Cardiac muscle cell (in vitro differentiated cells and primary cell): ENCODE results near the gene ARMH2. TPM values are rescaled to one million over a fixed set of nuclear protein-coding genes. Genes with fewer than 3 reads are reported as not detected.

Experiments used
- DNase-seq, 2 donors: peaks; one replicate each; pipeline versions ENCODE4 v3.0.0 to v3.0.0-alpha.2; 2010 to 2017; ENCODE audit warnings: low read depth in 1 of 2, low spot score in 1 of 2
- H3K27ac ChIP-seq: fragments of 200-600 bp; sonication (generic); 2 replicates; pipeline ENCODE4 v1.5.1; 2016
- H3K27me3 ChIP-seq: fragments of 200-600 bp; sonication (generic); 2 replicates; pipeline ENCODE4 v1.6.0; 2016; ENCODE audit warnings: control low read depth
- H3K36me3 ChIP-seq: fragments of 200-600 bp; sonication (generic); 2 replicates; pipeline ENCODE4 v1.5.1; 2016; ENCODE audit warnings: control low read depth
- H3K4me1 ChIP-seq: fragments of 200-600 bp; sonication (generic); 2 replicates; pipeline ENCODE4 v1.8.1; 2017; ENCODE audit warnings: low read depth, mild to moderate bottlenecking, mixed run types
- H3K4me3 ChIP-seq: fragments of 200-600 bp; sonication (generic); 2 replicates; pipeline ENCODE4 v1.5.1; 2016; ENCODE audit warnings: mild to moderate bottlenecking
- H3K9me3 ChIP-seq: fragments of 200-600 bp; sonication (generic); 2 replicates; pipeline ENCODE4 v1.5.1; 2017; ENCODE audit warnings: low read depth, mild to moderate bottlenecking, control low read depth
- CTCF ChIP-seq: IDR thresholded peaks from 2 replicates; pipeline ENCODE4 v1.5.1; 2012; ENCODE audit warnings: low read depth, mild to moderate bottlenecking, low read length
- polyA plus RNA-seq: library from polyadenylated mRNA; unstranded; fragments of >200 nt; fragmentation: Nextera tagmentation; extraction: Ambion mirVana; gene quantifications from 2 replicates; pipeline ENCODE4 v1.2.1, GENCODE V29; 2016
- total RNA-seq: library from RNA; depleted of rRNA; stranded (reverse); fragments of >200 nt; gene quantifications from 2 replicates; pipeline ENCODE4 v1.2.3, GENCODE V29; 2016

The ARMH2 gene
- total RNA-seq = not detected in 2 replicates
- polyA plus RNA-seq = not detected in 2 replicates

- peak in 1 of 2 donors; percentile 24 for DNase-seq
- TF ChIP-seq CTCF = no peak
- H3K27me3 ChIP-seq = no peaks in the 10 kb centered on the region
Measured at GRCh38 chr6:24798740-24799540, at the start of gene ARMH2. Gene ARMH2 (minus strand): TSS chr6:24798917. CDS start chr6:24798857, 60 bp downstream.

GRCh38 chr6:24848461-24848860 is 49.7 kb upstream of the ARMH2 start:
- Histone ChIP-seq H3K36me3 (no peaks in the 10 kb centered on the region), H3K9me3 (no peaks in the 10 kb centered on the region), H3K4me1 (no peaks in the 10 kb centered on the region), H3K4me3 (no peak overlapping the region), H3K27me3 (no peaks in the 10 kb centered on the region), H3K27ac (no peak overlapping the region)
- no peak for TF ChIP-seq CTCF
- DNase-seq = no peak

More at GRCh38 chr6:24798740-24799540, at the start of gene ARMH2:
- Histone ChIP-seq H3K27ac (peak within 1 kb of the TSS; percentile 5), H3K9me3 (no peaks in the 10 kb centered on the region), H3K36me3 (no peaks in the 10 kb centered on the region), H3K4me3 (no peak within 1 kb of the TSS), H3K4me1 (peaks cover 24% of the 10 kb centered on the region)

- no peaks in the 10 kb centered on the region for H3K9me3 ChIP-seq
- no peak overlapping the region for H3K4me3 ChIP-seq
- no peak for DNase-seq
- H3K27ac ChIP-seq = no peak overlapping the region
- no peaks in the 10 kb centered on the region for H3K36me3 ChIP-seq
- no peaks in the 10 kb centered on the region for H3K27me3 ChIP-seq
- no peaks in the 10 kb centered on the region for H3K4me1 ChIP-seq
- TF ChIP-seq CTCF = no peak
Measured at GRCh38 chr6:24847402-24847801, 48.7 kb upstream of the ARMH2 start.

- H3K27ac ChIP-seq = no peak overlapping the region
- no peak for DNase-seq
- no peak for TF ChIP-seq CTCF
Measured at GRCh38 chr6:24845578-24845977, 46.9 kb upstream of the ARMH2 start.

GRCh38 chr6:24844903-24845302 is 46.2 kb upstream of the ARMH2 start:
- Histone ChIP-seq H3K4me1 (no peaks in the 10 kb centered on the region), H3K36me3 (no peaks in the 10 kb centered on the region), H3K27ac (no peak overlapping the region), H3K27me3 (no peaks in the 10 kb centered on the region), H3K9me3 (no peaks in the 10 kb centered on the region), H3K4me3 (no peak overlapping the region)
- no peak for DNase-seq
- no peak for TF ChIP-seq CTCF

More at GRCh38 chr6:24845578-24845977, 46.9 kb upstream of the ARMH2 start:
- no peaks in the 10 kb centered on the region for H3K4me1 ChIP-seq
- H3K4me3 ChIP-seq = no peak overlapping the region
- no peaks in the 10 kb centered on the region for H3K27me3 ChIP-seq
- H3K9me3 ChIP-seq = no peaks in the 10 kb centered on the region
- H3K36me3 ChIP-seq = no peaks in the 10 kb centered on the region
